Endodermal cell (in vitro differentiated cells): ENCODE data around the gene CFAP46. TPM values are rescaled to one million over a fixed set of nuclear protein-coding genes. Genes with fewer than 3 reads are reported as not detected.
"Not testable (repeated sequence)": the region's sequence is repeated elsewhere in the genome, so short reads cannot be mapped to it uniquely, and the experiment has no call there.

ENCODE experiments used
- DNase-seq: peaks from one replicate; pipeline ENCODE4 v3.0.0-alpha.2; 2017
- H3K27ac ChIP-seq: 2 replicates; pipeline ENCODE4 v1.5.1; 2013; ENCODE audit warnings: mild to moderate bottlenecking, low read depth, low read length, moderate library complexity
- H3K27me3 ChIP-seq: 2 replicates; pipeline ENCODE4 v1.6.1; 2013; ENCODE audit warnings: mild to moderate bottlenecking, low read length, moderate library complexity; ENCODE audit not compliant: insufficient read depth, control insufficient read depth, poor library complexity, severe bottlenecking
- H3K36me3 ChIP-seq: 2 replicates; pipeline ENCODE4 v1.7.0; 2013; ENCODE audit warnings: mild to moderate bottlenecking, low read length, moderate library complexity; ENCODE audit not compliant: control insufficient read depth, insufficient read depth
- H3K4me1 ChIP-seq: one replicate; pipeline ENCODE4 v1.7.0; 2013; ENCODE audit warnings: low read length; ENCODE audit not compliant: control insufficient read depth, insufficient read depth
- H3K4me3 ChIP-seq: 2 replicates; pipeline ENCODE4 v1.5.1; 2013; ENCODE audit warnings: mild to moderate bottlenecking, low read length, moderate library complexity
- H3K9ac ChIP-seq: 2 replicates; pipeline ENCODE4 v1.6.1; 2013; ENCODE audit warnings: mild to moderate bottlenecking, low read length, moderate library complexity; ENCODE audit not compliant: poor library complexity, severe bottlenecking; ENCODE audit errors: extremely low read depth
- H3K9me3 ChIP-seq: 2 replicates; pipeline ENCODE4 v1.6.1; 2013; ENCODE audit warnings: mild to moderate bottlenecking, low read length, moderate library complexity; ENCODE audit not compliant: control insufficient read depth
- H3K27ac Mint-ChIP-seq: 2 replicates; pipeline ENCODE4 v1.8.0; 2020; ENCODE audit warnings: mixed read lengths
- H3K27me3 Mint-ChIP-seq: 2 replicates; pipeline ENCODE4 v1.8.0; 2021; ENCODE audit warnings: mild to moderate bottlenecking, mixed read lengths; ENCODE audit not compliant: insufficient read depth
- H3K36me3 Mint-ChIP-seq: 2 replicates; pipeline ENCODE4 v1.8.0; 2020; ENCODE audit warnings: low read depth, mixed read lengths
- H3K4me1 Mint-ChIP-seq: 2 replicates; pipeline ENCODE4 v1.8.0; 2020; ENCODE audit warnings: mixed read lengths
- H3K4me3 Mint-ChIP-seq: 2 replicates; pipeline ENCODE4 v1.8.0; 2020; ENCODE audit warnings: mild to moderate bottlenecking, moderate library complexity, mixed read lengths
- H3K9me3 Mint-ChIP-seq: 2 replicates; pipeline ENCODE4 v1.8.0; 2020; ENCODE audit warnings: mild to moderate bottlenecking, mixed read lengths
- CTCF ChIP-seq: fragments of 200-600 bp; sonication (generic); conservative IDR thresholded peaks from 2 replicates; pipeline ENCODE4 v1.5.0; 2021; ENCODE audit warnings: antibody characterized with exemption, mild to moderate bottlenecking
- WGBS, 2 experiments: methylation state at CpG; one replicate each; pipeline versions ENCODE4 v1.1.5 to v1.1.7; 2013; ENCODE audit warnings: missing lambda C conversion rate in 2 of 2, mixed read lengths in 1 of 2; ENCODE audit not compliant: insufficient coverage in 1 of 2, insufficient read length in 1 of 2; 5-methylcytosine and 5-hydroxymethylcytosine counted together
- total RNA-seq, 2 donors: library from RNA; stranded (reverse); fragmentation: NEBNext Ultra II Directional in 1 of 2; extraction: Animal tissue kit (Norgen Biotek cat#: 25700) in 1 of 2; gene quantifications; 2 replicates in 1 of 2; 3 replicates in 1 of 2; pipeline ENCODE4 v1.2.1, GENCODE V29; 2021

CFAP46 gene
- total RNA-seq, 2 donors from 2014 or later: 9.9 to 10.5 TPM

- Histone ChIP-seq H3K27ac (no peak overlapping the region), H3K27me3 (no peaks in the 10 kb centered on the region), H3K9me3 (no peaks in the 10 kb centered on the region), H3K9ac (no peak overlapping the region), H3K4me1 (peaks cover 2% of the 10 kb centered on the region), H3K4me3 (no peak overlapping the region), H3K36me3 (no peaks in the 10 kb centered on the region)
- Mint-ChIP-seq H3K27me3 (peaks cover 3% of the 10 kb centered on the region), H3K36me3 (no peaks in the 10 kb centered on the region), H3K27ac (no peak overlapping the region), H3K4me3 (no peak overlapping the region), H3K9me3 (no peaks in the 10 kb centered on the region), H3K4me1 (peaks cover 9% of the 10 kb centered on the region)
- 94% methylated on average over 23 to 34 of the region's 34 CpGs for WGBS, 2 experiments
- no peak for TF ChIP-seq CTCF
- peak; percentile 28 for DNase-seq
Measured at GRCh38 chr10:132957981-132958882, 15.9 kb upstream of the CFAP46 start.

- peaks cover 14% of the 10 kb centered on the region for H3K4me1 Mint-ChIP-seq
- no peak overlapping the region for H3K9ac ChIP-seq
- 89 to 95% methylated on average over 3 to 10 of the region's 10 CpGs for WGBS, 2 experiments
- peaks cover 5% of the 10 kb centered on the region for H3K4me1 ChIP-seq
- H3K9me3 Mint-ChIP-seq: no peaks in the 10 kb centered on the region
- H3K27me3 ChIP-seq: peaks cover 7% of the 10 kb centered on the region
- no peak for DNase-seq
- H3K4me3 ChIP-seq: no peak overlapping the region
- H3K4me3 Mint-ChIP-seq: no peak overlapping the region
- H3K27me3 Mint-ChIP-seq: peaks cover 6% of the 10 kb centered on the region
- H3K36me3 Mint-ChIP-seq: no peaks in the 10 kb centered on the region
- no peaks in the 10 kb centered on the region for H3K9me3 ChIP-seq
- no peaks in the 10 kb centered on the region for H3K36me3 ChIP-seq
- H3K27ac ChIP-seq: no peak overlapping the region
- no peak for TF ChIP-seq CTCF
- no peak overlapping the region for H3K27ac Mint-ChIP-seq
Measured at GRCh38 chr10:132957131-132957530, 14.8 kb upstream of the CFAP46 start.

- H3K4me3 Mint-ChIP-seq: not testable (repeated sequence)
Measured at GRCh38 chr10:132956259-132956658, 13.9 kb upstream of the CFAP46 start.

More at GRCh38 chr10:132956259-132956658, 13.9 kb upstream of the CFAP46 start:
- H3K4me1 Mint-ChIP-seq: peaks cover 14% of the 10 kb centered on the region
- not testable (repeated sequence) for H3K36me3 Mint-ChIP-seq, H3K27ac Mint-ChIP-seq, H3K9me3 ChIP-seq, H3K9ac ChIP-seq, H3K27me3 ChIP-seq, H3K27ac ChIP-seq, H3K4me3 ChIP-seq, DNase-seq, H3K4me1 ChIP-seq, H3K9me3 Mint-ChIP-seq, H3K36me3 ChIP-seq
- peaks cover 13% of the 10 kb centered on the region for H3K27me3 Mint-ChIP-seq
- WGBS, 2 experiments: 96% methylated on average over 3 of the region's 4 CpGs; no CpG with 5 or more reads in 1 of the 2 experiments
